PFSK-1 (cell line): ENCODE measurements around the gene DCC.

Experiments used
- FOXP2 ChIP-seq: optimal IDR thresholded peaks from 2 replicates; pipeline ENCODE3; 2011; ENCODE audit warnings: borderline replicate concordance, control low read depth, inconsistent platforms; ENCODE audit not compliant: insufficient read depth; ENCODE audit errors: extremely low read length, extremely low read depth
- POLR2AphosphoS5 ChIP-seq: IDR thresholded peaks from 2 replicates; pipeline ENCODE4 v1.6.1; 2012; ENCODE audit warnings: low read depth, mild to moderate bottlenecking, control low read depth, low read length, moderate library complexity
- SIN3A ChIP-seq: IDR thresholded peaks from 2 replicates; pipeline ENCODE4 v1.6.1; 2012; ENCODE audit warnings: mild to moderate bottlenecking, low read length, moderate library complexity, borderline replicate concordance; ENCODE audit not compliant: insufficient read depth
- TAF1 ChIP-seq: IDR thresholded peaks from 2 replicates; pipeline ENCODE4 v1.6.1; 2012; ENCODE audit warnings: low read length, control low read depth, borderline replicate concordance; ENCODE audit not compliant: insufficient read depth
- TF ChIP-seq, protein P1 (sequence below), 2 experiments: IDR thresholded peaks; 2 replicates each; pipeline versions ENCODE4 v1.6.1 to v1.8.0; 2011 to 2012; ENCODE audit warnings: low read depth in 2 of 2, low read length in 2 of 2, control low read depth in 1 of 2, inconsistent platforms in 1 of 2, mild to moderate bottlenecking in 1 of 2, moderate library complexity in 1 of 2; ENCODE audit not compliant: insufficient read depth in 1 of 2

The DCC gene

DNA sequence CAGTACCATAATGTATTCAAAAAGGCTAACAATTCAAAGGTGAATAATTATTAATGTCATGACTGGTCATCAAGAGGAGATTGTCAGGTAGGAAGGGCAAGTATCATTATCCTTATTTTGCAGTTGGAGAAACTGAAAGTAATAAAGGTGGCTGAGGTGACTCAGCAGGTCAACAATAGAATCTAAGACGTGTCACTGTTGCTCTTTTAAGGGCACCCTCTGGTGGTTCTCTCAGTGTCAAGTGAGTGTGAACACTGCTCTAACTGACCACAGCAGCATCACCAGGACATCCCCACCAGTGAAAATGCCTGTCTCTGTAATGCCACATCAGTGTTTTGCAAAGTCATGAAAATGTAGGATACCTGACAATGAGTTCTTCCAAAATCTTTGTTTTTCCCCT is 69.7 kb downstream of the DCC start:
- TF ChIP-seq SIN3A (no peak), POLR2AphosphoS5 (no peak), FOXP2 (no peak), TAF1 (no peak)
- TF ChIP-seq, protein P1, sequence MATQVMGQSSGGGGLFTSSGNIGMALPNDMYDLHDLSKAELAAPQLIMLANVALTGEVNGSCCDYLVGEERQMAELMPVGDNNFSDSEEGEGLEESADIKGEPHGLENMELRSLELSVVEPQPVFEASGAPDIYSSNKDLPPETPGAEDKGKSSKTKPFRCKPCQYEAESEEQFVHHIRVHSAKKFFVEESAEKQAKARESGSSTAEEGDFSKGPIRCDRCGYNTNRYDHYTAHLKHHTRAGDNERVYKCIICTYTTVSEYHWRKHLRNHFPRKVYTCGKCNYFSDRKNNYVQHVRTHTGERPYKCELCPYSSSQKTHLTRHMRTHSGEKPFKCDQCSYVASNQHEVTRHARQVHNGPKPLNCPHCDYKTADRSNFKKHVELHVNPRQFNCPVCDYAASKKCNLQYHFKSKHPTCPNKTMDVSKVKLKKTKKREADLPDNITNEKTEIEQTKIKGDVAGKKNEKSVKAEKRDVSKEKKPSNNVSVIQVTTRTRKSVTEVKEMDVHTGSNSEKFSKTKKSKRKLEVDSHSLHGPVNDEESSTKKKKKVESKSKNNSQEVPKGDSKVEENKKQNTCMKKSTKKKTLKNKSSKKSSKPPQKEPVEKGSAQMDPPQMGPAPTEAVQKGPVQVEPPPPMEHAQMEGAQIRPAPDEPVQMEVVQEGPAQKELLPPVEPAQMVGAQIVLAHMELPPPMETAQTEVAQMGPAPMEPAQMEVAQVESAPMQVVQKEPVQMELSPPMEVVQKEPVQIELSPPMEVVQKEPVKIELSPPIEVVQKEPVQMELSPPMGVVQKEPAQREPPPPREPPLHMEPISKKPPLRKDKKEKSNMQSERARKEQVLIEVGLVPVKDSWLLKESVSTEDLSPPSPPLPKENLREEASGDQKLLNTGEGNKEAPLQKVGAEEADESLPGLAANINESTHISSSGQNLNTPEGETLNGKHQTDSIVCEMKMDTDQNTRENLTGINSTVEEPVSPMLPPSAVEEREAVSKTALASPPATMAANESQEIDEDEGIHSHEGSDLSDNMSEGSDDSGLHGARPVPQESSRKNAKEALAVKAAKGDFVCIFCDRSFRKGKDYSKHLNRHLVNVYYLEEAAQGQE (IDR thresholded peaks at IDR 0.05; ENCODE audit: insufficient read depth in 1 of 2, low read depth in 2 of 2, low read length in 2 of 2) = no peak

DNA sequence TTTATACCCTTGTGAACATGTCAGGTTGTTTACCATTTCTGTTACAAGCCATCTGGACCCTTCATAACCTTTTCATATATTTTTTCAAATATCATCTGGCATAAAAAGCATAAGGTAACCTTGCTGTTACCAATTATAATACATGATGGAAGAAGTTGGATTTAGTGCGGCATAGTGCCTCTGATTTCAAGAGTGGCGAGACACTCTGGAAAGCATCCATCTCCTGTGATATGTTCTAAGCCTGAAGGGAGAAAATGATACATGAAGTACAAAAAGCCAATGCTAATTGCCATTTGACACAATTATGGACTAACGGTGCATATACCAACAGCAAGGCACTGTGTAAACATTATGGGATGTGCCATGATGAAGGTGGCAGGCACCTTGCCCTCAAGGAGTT is 75.1 kb downstream of the DCC start:
- no peak for TF ChIP-seq SIN3A
- TF ChIP-seq FOXP2 = no peak
- no peak for TF ChIP-seq POLR2AphosphoS5
- TF ChIP-seq, protein P1 (IDR thresholded peaks at IDR 0.05; ENCODE audit: insufficient read depth in 1 of 2, low read depth in 2 of 2, low read length in 2 of 2) = no peak
- TF ChIP-seq TAF1 = no peak

DNA sequence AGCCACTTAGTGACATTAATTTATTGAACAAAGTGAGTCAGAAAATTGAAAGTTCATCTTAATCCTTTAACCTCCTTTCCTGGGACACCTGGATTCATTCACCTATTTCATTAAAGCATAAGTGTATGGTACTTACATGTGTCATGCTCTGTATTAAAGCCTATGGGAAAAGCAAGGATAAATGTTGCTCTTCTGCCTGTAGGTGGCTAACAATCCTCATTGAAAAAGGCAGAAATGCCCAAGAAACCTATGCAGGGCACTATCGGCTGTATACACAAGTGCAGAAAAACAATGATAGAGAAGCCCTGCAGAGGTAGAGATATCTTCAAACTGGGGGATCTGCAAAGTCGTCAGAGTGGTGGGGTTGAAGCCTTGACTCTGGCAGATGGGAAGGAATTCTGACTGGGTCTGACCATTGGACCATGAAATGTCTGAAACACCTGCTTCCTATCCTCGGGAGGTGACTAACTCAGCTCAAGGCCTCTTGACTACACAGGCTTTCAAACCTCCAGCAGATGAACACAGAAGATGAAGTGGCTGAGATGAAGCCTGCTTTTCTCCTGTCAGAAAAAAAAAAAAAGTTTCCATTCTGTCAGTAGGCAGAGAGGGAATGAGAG is 83.1 kb downstream of the DCC start:
- TF ChIP-seq SIN3A (no peak), FOXP2 (no peak), TAF1 (no peak)
- TF ChIP-seq, protein P1 (IDR thresholded peaks at IDR 0.05; ENCODE audit: insufficient read depth in 1 of 2, low read depth in 2 of 2, low read length in 2 of 2) = no peak

DNA sequence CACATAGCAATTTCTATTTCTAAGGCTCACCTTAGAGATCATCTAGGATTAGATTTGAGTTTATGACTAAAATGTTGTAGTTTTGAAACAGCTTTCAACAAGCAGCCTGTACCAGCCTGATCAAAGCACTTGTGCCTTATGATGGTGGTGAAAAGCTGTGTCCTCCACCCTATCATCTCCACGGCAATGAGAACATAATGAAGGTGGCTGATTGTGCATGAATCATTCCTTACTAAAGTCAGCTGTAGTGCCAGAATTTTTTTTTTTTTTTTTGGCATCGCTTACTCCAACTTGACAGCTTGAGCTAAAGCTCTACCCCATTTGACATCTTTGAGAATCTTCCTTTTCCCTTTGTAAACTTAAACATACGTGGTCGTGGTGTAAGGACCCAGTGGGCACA is 86.0 kb downstream of the DCC start:
- TF ChIP-seq FOXP2 (no peak), SIN3A (no peak), POLR2AphosphoS5 (no peak), TAF1 (no peak)
- TF ChIP-seq, protein P1 (IDR thresholded peaks at IDR 0.05; ENCODE audit: insufficient read depth in 1 of 2, low read depth in 2 of 2, low read length in 2 of 2) = no peak

DNA sequence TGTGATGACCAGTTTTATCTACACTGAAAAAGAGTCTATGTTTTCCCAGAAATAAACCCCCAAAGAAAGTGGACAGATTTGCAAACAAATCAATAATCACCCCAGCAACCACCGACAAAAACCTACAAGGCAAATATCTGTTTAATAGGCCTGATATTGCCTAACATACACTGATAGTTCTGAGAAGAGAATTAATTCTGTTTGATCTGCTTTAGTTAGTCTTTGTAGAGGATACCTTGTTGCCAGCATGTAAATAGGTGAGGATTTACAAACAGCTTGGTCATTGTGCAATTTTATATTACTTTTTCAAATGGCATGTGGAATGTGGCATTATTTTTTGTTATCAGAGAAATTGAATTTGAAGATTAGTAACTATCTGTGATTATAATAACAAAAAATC is 86.5 kb downstream of the DCC start:
- TF ChIP-seq, protein P1 (IDR thresholded peaks at IDR 0.05; ENCODE audit: insufficient read depth in 1 of 2, low read depth in 2 of 2, low read length in 2 of 2) = no peak
- no peak for TF ChIP-seq TAF1
- no peak for TF ChIP-seq SIN3A
- TF ChIP-seq POLR2AphosphoS5 = no peak
- TF ChIP-seq FOXP2 = no peak
